ENCODE results near the gene PTPRR. TPM values are rescaled to one million over a fixed set of nuclear protein-coding genes. Genes with fewer than 3 reads are reported as not detected.

The PTPRR gene
- total RNA-seq, 2 experiments from 2014 or later = not detected

- Mint-ChIP-seq H3K4me3 (no peak overlapping the region), H3K9me3 (peaks cover 2% of the 10 kb centered on the region), H3K27ac (no peak overlapping the region), H3K27me3 (no peaks in the 10 kb centered on the region), H3K4me1 (ENCODE audit: low read depth) (no peaks in the 10 kb centered on the region), H3K36me3 (ENCODE audit: low read depth) (no peaks in the 10 kb centered on the region)
- H3K9me3 ChIP-seq (ENCODE audit: control insufficient read depth in 1 of 2, insufficient read depth in 1 of 2, low read length in 2 of 2) = no peaks in the 10 kb centered on the region
- TF ChIP-seq CTCF (IDR thresholded peaks at IDR 0.05) = no peak
- ChIA-PET POLR2A (no interaction called here), CTCF (no interaction called here)
- no peaks in the 10 kb centered on the region for H3K36me3 ChIP-seq (ENCODE audit: insufficient read depth, low read length)
- ATAC-seq (ENCODE audit: poor library complexity) = no peak
- no peak overlapping the region for H3K27ac ChIP-seq (ENCODE audit: low read depth in 1 of 2, low read length in 2 of 2)
- intact Hi-C loops (cut with DNase I, micrococcal nuclease) = no loop called here
- DNase-seq = no peak
- H3K4me1 ChIP-seq (ENCODE audit: insufficient read depth, low read length) = no peaks in the 10 kb centered on the region
- H3K27me3 ChIP-seq (ENCODE audit: control insufficient read depth in 1 of 2, insufficient read depth in 2 of 2, low read length in 2 of 2) = no peaks in the 10 kb centered on the region
- H3K4me3 ChIP-seq (ENCODE audit: low read length) = no peak overlapping the region
Measured at GRCh38 chr12:70885956-70886355, 34.6 kb downstream of the PTPRR start.

- H3K4me1 ChIP-seq (ENCODE audit: insufficient read depth, low read length) = no peaks in the 10 kb centered on the region
- Mint-ChIP-seq H3K4me3 (no peak overlapping the region), H3K4me1 (ENCODE audit: low read depth) (no peaks in the 10 kb centered on the region), H3K36me3 (ENCODE audit: low read depth) (no peaks in the 10 kb centered on the region), H3K9me3 (peaks cover 2% of the 10 kb centered on the region), H3K27me3 (no peaks in the 10 kb centered on the region), H3K27ac (no peak overlapping the region)
- H3K4me3 ChIP-seq (ENCODE audit: low read length) = no peak overlapping the region
- ChIA-PET CTCF (no interaction called here), POLR2A (no interaction called here)
- H3K9me3 ChIP-seq (ENCODE audit: control insufficient read depth in 1 of 2, insufficient read depth in 1 of 2, low read length in 2 of 2) = no peaks in the 10 kb centered on the region
- H3K36me3 ChIP-seq (ENCODE audit: insufficient read depth, low read length) = no peaks in the 10 kb centered on the region
- TF ChIP-seq CTCF (IDR thresholded peaks at IDR 0.05) = no peak
- intact Hi-C loops (cut with DNase I, micrococcal nuclease) = no loop called here
- no peak overlapping the region for H3K27ac ChIP-seq (ENCODE audit: low read depth in 1 of 2, low read length in 2 of 2)
- DNase-seq (no peak), ATAC-seq (ENCODE audit: poor library complexity) (no peak)
- no peaks in the 10 kb centered on the region for H3K27me3 ChIP-seq (ENCODE audit: control insufficient read depth in 1 of 2, insufficient read depth in 2 of 2, low read length in 2 of 2)
Measured at GRCh38 chr12:70883855-70884254, 36.7 kb downstream of the PTPRR start.

DNA sequence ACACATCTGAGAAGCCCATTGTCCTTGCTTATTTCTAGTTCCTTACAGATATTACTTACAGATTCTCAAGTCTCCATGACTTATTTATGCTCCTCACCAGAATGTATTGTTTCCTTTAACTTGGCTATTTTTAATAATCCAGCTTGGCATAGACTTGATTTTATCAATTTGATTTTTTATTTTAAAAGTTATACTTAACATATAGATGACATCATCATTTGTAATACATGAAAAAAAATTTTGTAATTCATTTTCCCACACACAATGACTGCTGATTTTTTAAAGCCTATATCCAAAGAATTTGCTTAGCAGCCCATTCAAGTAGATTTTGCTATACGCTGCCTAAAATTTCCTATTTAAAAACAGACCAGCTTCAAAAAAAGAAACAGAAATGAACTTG, 39.8 kb downstream of the PTPRR start:
- ATAC-seq (ENCODE audit: poor library complexity) (no peak), DNase-seq (no peak)
- H3K4me3 ChIP-seq (ENCODE audit: low read length) = no peak overlapping the region
- CTCF ChIA-PET = no interaction called here
- no peaks in the 10 kb centered on the region for H3K27me3 ChIP-seq (ENCODE audit: control insufficient read depth in 1 of 2, insufficient read depth in 2 of 2, low read length in 2 of 2)
- no peaks in the 10 kb centered on the region for H3K36me3 ChIP-seq (ENCODE audit: insufficient read depth, low read length)
- no peak overlapping the region for H3K4me3 Mint-ChIP-seq
- POLR2A ChIA-PET = no interaction called here
- intact Hi-C loops (cut with DNase I, micrococcal nuclease) = no loop called here
- no peak overlapping the region for H3K27ac Mint-ChIP-seq
- no peak overlapping the region for H3K27ac ChIP-seq (ENCODE audit: low read depth in 1 of 2, low read length in 2 of 2)
- no peak for TF ChIP-seq CTCF (IDR thresholded peaks at IDR 0.05)
- H3K4me1 ChIP-seq (ENCODE audit: insufficient read depth, low read length) = no peaks in the 10 kb centered on the region
- no peaks in the 10 kb centered on the region for H3K4me1 Mint-ChIP-seq (ENCODE audit: low read depth)
- no peaks in the 10 kb centered on the region for H3K36me3 Mint-ChIP-seq (ENCODE audit: low read depth)
- H3K27me3 Mint-ChIP-seq = no peaks in the 10 kb centered on the region
- peaks cover 0 to 3% of the 10 kb centered on the region in 2 experiments for H3K9me3 ChIP-seq (ENCODE audit: control insufficient read depth in 1 of 2, insufficient read depth in 1 of 2, low read length in 2 of 2)
- H3K9me3 Mint-ChIP-seq = peaks cover 5% of the 10 kb centered on the region
